Liver (tissue), 3 donors: ENCODE results near the gene BANK1.

Source experiments
- GABPA ChIP-seq, 2 donors: IDR thresholded peaks in 1 of 2; conservative IDR thresholded peaks in 1 of 2; 2 replicates each; pipeline ENCODE4 v1.6.1; 2016; ENCODE audit warnings: antibody characterized with exemption in 2 of 2, mild to moderate bottlenecking in 1 of 2, moderate library complexity in 1 of 2
- HNF4A ChIP-seq, 2 donors: conservative IDR thresholded peaks; 2 replicates each; pipeline ENCODE4 v1.6.1; 2016; ENCODE audit warnings: antibody characterized with exemption in 2 of 2, mild to moderate bottlenecking in 2 of 2
- TAF1 ChIP-seq: conservative IDR thresholded peaks from 2 replicates; pipeline ENCODE4 v1.6.1; 2016; ENCODE audit warnings: antibody characterized with exemption, mild to moderate bottlenecking
- YY1 ChIP-seq: IDR thresholded peaks from 2 replicates; pipeline ENCODE4 v1.6.1; 2016; ENCODE audit warnings: antibody characterized with exemption, mild to moderate bottlenecking
- TF ChIP-seq, protein P1 (sequence below): fragments of 150-350 bp; IDR thresholded peaks from 2 replicates; pipeline ENCODE4 v1.5.1; 2017; ENCODE audit warnings: improper control_type of control experiment, low read depth, low read length; ENCODE audit not compliant: missing input control
- TF ChIP-seq, protein P2 (sequence below): IDR thresholded peaks from 2 replicates; pipeline ENCODE4 v1.6.1; 2016; ENCODE audit warnings: antibody characterized with exemption
- donor health status: healthy.
- donor health status: healthy.

- TF ChIP-seq YY1 (no peak), TAF1 (no peak), GABPA (IDR thresholded peaks at IDR 0.05 in 1 of 2, conservative IDR thresholded peaks at IDR 0.05 in 1 of 2) (no peak), HNF4A (conservative IDR thresholded peaks at IDR 0.05) (no peak)
- TF ChIP-seq, protein P1, sequence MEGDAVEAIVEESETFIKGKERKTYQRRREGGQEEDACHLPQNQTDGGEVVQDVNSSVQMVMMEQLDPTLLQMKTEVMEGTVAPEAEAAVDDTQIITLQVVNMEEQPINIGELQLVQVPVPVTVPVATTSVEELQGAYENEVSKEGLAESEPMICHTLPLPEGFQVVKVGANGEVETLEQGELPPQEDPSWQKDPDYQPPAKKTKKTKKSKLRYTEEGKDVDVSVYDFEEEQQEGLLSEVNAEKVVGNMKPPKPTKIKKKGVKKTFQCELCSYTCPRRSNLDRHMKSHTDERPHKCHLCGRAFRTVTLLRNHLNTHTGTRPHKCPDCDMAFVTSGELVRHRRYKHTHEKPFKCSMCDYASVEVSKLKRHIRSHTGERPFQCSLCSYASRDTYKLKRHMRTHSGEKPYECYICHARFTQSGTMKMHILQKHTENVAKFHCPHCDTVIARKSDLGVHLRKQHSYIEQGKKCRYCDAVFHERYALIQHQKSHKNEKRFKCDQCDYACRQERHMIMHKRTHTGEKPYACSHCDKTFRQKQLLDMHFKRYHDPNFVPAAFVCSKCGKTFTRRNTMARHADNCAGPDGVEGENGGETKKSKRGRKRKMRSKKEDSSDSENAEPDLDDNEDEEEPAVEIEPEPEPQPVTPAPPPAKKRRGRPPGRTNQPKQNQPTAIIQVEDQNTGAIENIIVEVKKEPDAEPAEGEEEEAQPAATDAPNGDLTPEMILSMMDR: no peak
- TF ChIP-seq, protein P2, sequence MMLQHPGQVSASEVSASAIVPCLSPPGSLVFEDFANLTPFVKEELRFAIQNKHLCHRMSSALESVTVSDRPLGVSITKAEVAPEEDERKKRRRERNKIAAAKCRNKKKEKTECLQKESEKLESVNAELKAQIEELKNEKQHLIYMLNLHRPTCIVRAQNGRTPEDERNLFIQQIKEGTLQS: no peak
Observed at GRCh38 chr4:101784957-101785356, 5.6 kb upstream of the BANK1 start.
